ENCODE measurements around the gene TSPAN8. TPM values are rescaled to one million over a fixed set of nuclear protein-coding genes. Genes with fewer than 3 reads are reported as not detected.
"Not testable (repeated sequence)": the region's sequence is repeated elsewhere in the genome, so short reads cannot be mapped to it uniquely, and the experiment has no call there.

The TSPAN8 gene
- total RNA-seq, 1 donor from 2014 or later: 27.3 TPM

- no peaks in the 10 kb centered on the region for H3K9me3 Mint-ChIP-seq
- peaks cover 4% of the 10 kb centered on the region for H3K4me1 Mint-ChIP-seq (ENCODE audit: unreplicated experiment)
- no peaks in the 10 kb centered on the region for H3K27me3 Mint-ChIP-seq
- no peak overlapping the region for H3K27ac Mint-ChIP-seq
- no peak for TF ChIP-seq CTCF (conservative IDR thresholded peaks at IDR 0.05)
- no peak overlapping the region for H3K4me3 Mint-ChIP-seq
- no peak for DNase-seq (ENCODE audit: extremely low spot score, unreplicated experiment)
- H3K36me3 Mint-ChIP-seq: no peaks in the 10 kb centered on the region
Measured at GRCh38 chr12:71174146-71174545, 16.3 kb upstream of the TSPAN8 start.

GRCh38 chr12:71170456-71170855 is 12.7 kb upstream of the TSPAN8 start:
- H3K36me3 Mint-ChIP-seq: no peaks in the 10 kb centered on the region
- H3K4me3 Mint-ChIP-seq: no peak overlapping the region
- no peak for DNase-seq (ENCODE audit: extremely low spot score, unreplicated experiment)
- H3K4me1 Mint-ChIP-seq (ENCODE audit: unreplicated experiment): peaks cover 4% of the 10 kb centered on the region
- no peak overlapping the region for H3K27ac Mint-ChIP-seq
- no peak for TF ChIP-seq CTCF (conservative IDR thresholded peaks at IDR 0.05)
- H3K9me3 Mint-ChIP-seq: peaks cover 6% of the 10 kb centered on the region
- H3K27me3 Mint-ChIP-seq: no peaks in the 10 kb centered on the region

DNA sequence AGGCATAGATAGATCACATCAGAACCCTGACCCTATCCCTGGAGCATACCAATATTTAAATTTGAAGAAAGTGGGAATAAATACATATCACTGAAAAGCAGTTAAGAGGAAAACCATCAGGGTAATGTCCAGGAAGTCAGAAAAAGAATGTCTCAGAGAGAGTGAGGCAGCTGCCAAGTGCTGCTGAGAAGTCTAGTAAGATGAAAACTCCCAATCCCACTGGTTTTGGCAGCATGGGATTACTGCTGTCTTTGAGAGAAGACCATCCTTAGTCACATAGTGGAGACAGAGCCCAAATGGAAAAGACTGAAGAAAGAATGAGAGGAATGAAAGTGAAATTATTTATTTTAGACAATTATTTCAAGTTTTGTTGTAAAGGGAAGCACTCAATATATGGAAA is 11.5 kb upstream of the TSPAN8 start:
- no peak overlapping the region for H3K4me3 Mint-ChIP-seq
- peaks cover 4% of the 10 kb centered on the region for H3K4me1 Mint-ChIP-seq (ENCODE audit: unreplicated experiment)

DNA sequence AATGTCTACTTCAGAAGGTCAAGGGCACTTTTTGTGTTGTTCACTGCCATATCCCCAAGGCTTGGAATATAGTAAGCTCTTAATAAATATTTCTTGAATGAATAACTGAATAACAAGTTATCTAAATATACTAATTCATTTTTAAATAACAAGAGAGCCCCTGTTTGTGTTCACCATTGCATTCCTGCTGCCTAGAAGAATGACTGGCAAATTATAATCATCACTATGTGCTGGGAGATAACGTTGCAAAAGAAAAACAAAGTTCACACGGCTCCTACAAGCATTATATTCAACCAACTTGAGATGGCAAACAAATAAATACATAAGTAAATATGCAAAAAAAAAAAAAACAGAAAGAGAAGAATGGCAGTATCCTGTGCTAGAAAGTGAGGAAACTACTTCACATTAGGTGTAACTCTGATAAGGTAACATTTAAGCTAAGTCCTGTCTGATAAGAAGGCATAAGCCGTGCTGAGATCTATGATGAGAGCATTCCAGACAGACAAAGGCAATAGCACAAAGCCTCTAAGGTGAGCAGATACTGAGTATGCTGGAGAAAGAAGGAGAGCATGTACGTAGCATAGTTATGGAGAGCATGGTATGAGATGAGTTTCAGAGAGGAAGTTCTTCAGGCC is 9.2 kb upstream of the TSPAN8 start:
- no peak overlapping the region for H3K4me3 Mint-ChIP-seq
- H3K27me3 Mint-ChIP-seq: no peaks in the 10 kb centered on the region
- TF ChIP-seq CTCF (conservative IDR thresholded peaks at IDR 0.05): no peak
- no peaks in the 10 kb centered on the region for H3K4me1 Mint-ChIP-seq (ENCODE audit: unreplicated experiment)
- no peak overlapping the region for H3K27ac Mint-ChIP-seq
- DNase-seq (ENCODE audit: extremely low spot score, unreplicated experiment): no peak
- peaks cover 6% of the 10 kb centered on the region for H3K9me3 Mint-ChIP-seq
- no peaks in the 10 kb centered on the region for H3K36me3 Mint-ChIP-seq

More for the DNA sequence above, 11.5 kb upstream of the TSPAN8 start:
- no peaks in the 10 kb centered on the region for H3K27me3 Mint-ChIP-seq
- H3K27ac Mint-ChIP-seq: no peak overlapping the region
- no peaks in the 10 kb centered on the region for H3K36me3 Mint-ChIP-seq
- H3K9me3 Mint-ChIP-seq: peaks cover 6% of the 10 kb centered on the region
- no peak for TF ChIP-seq CTCF (conservative IDR thresholded peaks at IDR 0.05)
- no peak for DNase-seq (ENCODE audit: extremely low spot score, unreplicated experiment)

DNA sequence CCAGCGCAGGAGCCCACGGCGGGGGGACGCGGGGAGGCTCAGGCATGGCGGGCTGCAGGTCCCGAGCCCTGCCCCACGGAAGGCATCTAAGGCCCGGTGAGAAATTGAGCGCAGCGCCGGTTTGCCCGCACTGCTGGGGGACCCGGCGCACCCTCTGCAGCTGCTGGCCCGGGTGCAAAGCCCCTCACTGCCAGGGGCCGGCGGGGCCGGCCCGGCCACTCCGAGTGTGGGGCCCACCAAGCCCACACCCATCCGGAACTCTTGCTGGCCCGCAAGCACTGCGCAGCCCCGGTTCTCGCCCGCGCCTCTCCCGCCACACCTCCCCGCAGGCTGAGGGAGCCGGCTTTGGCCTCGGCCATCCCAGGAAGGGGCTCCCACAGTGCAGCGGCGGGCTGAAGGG is 8.5 kb upstream of the TSPAN8 start:
- no peaks in the 10 kb centered on the region for H3K36me3 Mint-ChIP-seq
- TF ChIP-seq CTCF (conservative IDR thresholded peaks at IDR 0.05): no peak
- H3K4me3 Mint-ChIP-seq: no peak overlapping the region
- H3K27me3 Mint-ChIP-seq: no peaks in the 10 kb centered on the region
- no peaks in the 10 kb centered on the region for H3K4me1 Mint-ChIP-seq (ENCODE audit: unreplicated experiment)
- no peak for DNase-seq (ENCODE audit: extremely low spot score, unreplicated experiment)
- no peak overlapping the region for H3K27ac Mint-ChIP-seq
- peaks cover 6% of the 10 kb centered on the region for H3K9me3 Mint-ChIP-seq

- H3K27ac Mint-ChIP-seq; H3K27me3 Mint-ChIP-seq; H3K4me3 Mint-ChIP-seq; H3K4me1 Mint-ChIP-seq (ENCODE audit: unreplicated experiment); DNase-seq (ENCODE audit: extremely low spot score, unreplicated experiment); H3K9me3 Mint-ChIP-seq; H3K36me3 Mint-ChIP-seq: not testable (repeated sequence)
Measured at GRCh38 chr12:71165780-71166179, 8.0 kb upstream of the TSPAN8 start.
